GM11168 (cell line): ENCODE measurements around the gene SIVA1.
"Not testable (repeated sequence)": the region's sequence is repeated elsewhere in the genome, so short reads cannot be mapped to it uniquely, and the experiment has no call there.

Experiments used
- in situ Hi-C: fragments of 300-500 bp; cut with MboI; formaldehyde crosslinking; loops from one replicate; pipeline ENCODE4 v1.12.0; 2022; ENCODE audit warnings: low sequenced_read_pairs; ENCODE audit not compliant: unreplicated experiment

Gene SIVA1

GRCh38 chr14:104747876-104748275 lies 5.1 kb upstream of the SIVA1 start:
- in situ Hi-C loops = no loop called here

GRCh38 chr14:104749111-104749649 lies 3.8 kb upstream of the SIVA1 start:
- in situ Hi-C loops = no loop called here

DNA sequence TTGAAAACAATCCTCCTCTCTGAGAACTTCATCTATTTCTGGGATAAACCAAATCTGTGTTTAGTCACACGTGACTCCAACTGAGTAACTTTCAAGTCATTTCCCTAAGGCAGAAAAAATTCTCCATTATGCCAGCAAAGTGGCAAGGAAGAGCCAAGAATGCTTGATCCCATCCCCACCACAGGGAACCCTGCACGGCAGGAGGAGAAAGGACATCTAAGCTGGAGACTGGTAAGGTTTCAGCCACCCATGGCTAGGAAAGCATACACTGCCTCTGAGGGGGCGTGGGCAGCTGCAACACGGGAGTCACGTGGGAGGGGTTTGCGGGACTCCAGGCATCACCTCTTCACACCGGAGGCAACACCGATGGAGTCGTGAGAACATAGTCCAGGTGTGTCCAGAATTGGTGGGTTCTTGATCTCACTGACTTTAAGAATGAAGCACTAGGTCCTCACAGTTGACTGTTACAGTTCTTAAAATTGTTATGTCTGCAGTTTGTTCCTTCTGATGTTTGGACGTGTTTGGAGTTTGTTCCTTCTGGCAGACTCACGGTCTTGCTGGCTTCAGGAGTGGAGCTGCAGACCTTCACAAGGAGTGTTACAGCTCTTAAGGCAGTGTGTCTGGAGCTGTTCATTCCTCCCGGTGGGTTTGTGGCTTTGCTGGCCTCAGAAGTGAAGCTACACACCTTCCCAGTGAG lies 2.7 kb upstream of the SIVA1 start:
- in situ Hi-C loops = no loop called here

GRCh38 chr14:104750753-104751057 lies 2.2 kb upstream of the SIVA1 start:
- in situ Hi-C loops = not testable (repeated sequence)

DNA sequence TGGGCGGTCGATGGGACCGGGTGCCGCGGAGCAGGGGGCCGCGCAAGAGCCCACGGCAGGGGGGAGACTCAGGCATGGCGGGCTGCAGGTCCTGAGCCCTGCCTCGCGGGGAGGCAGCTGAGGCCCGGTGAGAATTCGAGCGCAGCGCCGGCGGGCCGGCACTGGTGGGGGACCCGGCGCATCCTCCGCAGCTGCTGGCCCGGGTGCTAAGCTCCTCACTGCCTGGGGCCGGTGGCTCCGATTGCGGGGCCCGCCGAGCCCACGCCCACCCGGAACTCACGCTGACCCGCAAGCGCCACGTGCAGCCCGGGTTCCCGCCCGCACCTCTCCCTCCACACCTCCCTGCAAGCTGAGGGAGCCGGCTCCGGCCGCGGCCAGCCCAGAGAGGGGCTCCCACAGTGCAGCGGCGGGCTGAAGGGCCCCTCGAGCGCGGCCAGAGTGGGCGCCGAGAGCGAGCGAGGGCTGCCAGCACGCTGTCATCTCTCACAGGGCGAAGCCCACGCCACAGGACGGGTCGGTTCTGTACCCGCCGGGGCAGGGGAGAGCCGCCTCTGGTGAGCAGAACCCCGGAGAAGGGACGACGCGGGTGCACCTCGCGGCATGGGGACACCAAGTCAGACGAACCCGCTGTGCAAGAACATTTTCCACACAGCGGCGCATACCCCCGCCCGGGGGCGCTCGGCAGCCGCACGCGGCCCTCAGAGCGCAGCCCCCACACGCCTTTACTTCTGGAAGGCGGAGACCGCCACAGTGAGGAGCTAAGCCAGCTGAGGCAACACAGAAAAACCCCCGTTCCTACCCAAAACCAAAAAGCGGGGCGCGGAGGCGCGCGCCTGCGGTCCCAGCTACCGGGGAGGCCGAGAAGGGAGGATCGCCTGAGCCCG lies 1.2 kb upstream of the SIVA1 start:
- in situ Hi-C loops = no loop called here

- in situ Hi-C loops = no loop called here
These were observed 568 bp upstream of the SIVA1 start for GRCh38 chr14:104752423-104752734.

- in situ Hi-C loops = no loop called here
These were observed 723 bp downstream of the SIVA1 start for GRCh38 chr14:104753528-104754212.

GRCh38 chr14:104754213-104754851 lies 1.4 kb downstream of the SIVA1 start:
- in situ Hi-C loops = no loop called here

GRCh38 chr14:104755621-104756020 lies 2.7 kb downstream of the SIVA1 start:
- in situ Hi-C loops = no loop called here

DNA sequence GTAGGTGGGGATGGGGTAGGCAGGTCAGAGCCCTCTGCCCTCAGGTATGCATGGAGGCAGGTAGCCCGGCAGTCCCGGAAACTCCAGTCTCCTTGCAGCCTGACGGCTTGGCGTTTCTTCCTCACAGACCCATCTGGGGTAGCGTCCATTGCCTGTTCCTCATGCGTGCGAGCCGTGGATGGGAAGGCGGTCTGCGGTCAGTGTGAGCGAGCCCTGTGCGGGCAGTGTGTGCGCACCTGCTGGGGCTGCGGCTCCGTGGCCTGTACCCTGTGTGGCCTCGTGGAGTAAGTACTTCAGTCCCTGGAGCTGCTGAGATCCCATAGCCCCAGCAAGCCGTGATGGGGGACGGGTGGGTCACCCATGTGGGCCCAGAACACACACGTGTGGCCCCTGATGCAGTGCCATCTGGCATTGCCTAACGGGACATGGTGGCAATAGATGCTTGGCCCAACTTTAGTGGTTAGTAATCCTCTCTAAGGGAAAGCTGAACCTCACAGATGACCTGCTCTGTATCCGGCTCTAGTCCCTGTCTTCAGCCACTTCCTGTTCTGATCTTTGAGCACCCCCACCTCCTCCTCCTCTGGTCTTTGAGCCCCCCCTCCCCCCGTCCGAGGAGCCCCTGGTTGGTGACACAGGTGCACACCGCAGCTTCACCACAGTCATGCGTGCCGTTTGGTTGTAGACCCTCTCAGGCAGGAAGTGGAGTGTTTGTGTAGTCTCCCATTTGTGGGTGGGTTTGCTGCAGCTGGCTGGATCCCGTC lies 3.7 kb downstream of the SIVA1 start:
- in situ Hi-C loops = no loop called here

DNA sequence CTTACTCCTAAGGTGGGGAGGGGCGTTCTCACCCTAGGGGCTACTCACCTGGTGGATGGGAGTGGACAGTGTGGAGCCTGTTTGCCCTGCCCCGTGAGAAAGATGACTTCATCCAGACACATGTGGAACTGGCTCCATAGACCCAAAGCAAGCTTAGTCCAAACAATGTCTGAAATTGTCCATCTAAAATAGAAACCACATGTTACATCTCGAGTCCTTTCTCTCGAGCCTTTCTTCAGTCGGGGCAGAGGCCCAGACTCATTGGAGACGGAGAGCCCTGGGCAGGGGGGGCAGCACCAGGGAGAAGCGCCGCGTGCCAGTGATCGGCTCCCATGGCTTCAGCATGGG lies 4.3 kb downstream of the SIVA1 start:
- in situ Hi-C loops = no loop called here

- in situ Hi-C loops = no loop called here
These were observed 4.9 kb downstream of the SIVA1 start for GRCh38 chr14:104757681-104758392.

- in situ Hi-C loops = no loop called here
These were observed 6.3 kb downstream of the SIVA1 start for GRCh38 chr14:104758981-104759969.

DNA sequence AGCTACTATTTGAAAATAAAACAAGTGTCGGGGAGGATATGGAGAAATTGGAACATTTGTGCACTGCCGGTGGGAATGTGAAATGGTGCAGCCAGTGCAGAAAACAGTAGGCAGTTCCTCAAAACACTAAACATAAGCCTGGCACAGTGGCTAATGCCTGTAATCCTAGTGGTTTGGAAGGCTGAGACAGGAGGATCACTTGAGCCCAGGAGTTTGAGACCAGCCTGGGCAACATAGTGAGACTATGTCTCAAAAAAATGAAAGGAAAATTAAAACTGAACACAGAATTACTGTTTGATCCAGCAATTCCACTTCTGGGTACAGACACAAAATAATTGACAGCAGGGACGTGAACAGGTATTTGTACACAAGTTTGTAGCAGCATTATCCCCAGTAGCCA lies 12.6 kb downstream of the SIVA1 start:
- in situ Hi-C loops = loop anchor here (5.0 kb wide), 1 partner anchor 57 kb away; no protein-coding TSS in a partner anchor

DNA sequence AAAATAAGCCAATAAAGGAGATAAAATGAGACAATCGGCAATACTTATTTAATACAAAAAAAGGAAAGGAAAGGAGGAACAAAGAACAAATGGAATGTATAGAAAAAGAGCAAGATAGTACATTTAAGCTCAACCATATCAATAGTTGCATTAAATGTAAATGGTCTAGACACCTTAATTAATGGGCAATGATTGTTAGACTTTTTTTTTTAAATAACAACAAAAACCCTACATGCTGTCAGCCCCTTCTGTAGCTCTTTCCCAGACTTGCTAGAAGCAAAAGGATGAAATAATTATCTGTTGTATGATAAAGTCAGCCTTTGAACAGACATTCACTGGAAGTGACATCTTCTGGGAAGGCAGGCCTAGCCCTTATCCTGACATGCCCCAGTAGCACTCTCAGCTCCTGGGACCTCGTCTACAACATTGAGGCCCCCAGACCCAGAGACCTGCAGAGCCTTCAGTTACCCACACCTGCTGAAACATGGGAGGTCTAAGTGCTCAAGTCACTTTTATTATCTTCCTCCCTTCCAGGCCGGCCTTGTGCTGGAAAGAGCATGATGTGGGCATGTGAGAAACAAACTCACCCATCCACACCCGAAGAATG lies 13.4 kb downstream of the SIVA1 start:
- in situ Hi-C loops = loop anchor here (5.0 kb wide), 1 partner anchor 56 kb away; no protein-coding TSS in a partner anchor

DNA sequence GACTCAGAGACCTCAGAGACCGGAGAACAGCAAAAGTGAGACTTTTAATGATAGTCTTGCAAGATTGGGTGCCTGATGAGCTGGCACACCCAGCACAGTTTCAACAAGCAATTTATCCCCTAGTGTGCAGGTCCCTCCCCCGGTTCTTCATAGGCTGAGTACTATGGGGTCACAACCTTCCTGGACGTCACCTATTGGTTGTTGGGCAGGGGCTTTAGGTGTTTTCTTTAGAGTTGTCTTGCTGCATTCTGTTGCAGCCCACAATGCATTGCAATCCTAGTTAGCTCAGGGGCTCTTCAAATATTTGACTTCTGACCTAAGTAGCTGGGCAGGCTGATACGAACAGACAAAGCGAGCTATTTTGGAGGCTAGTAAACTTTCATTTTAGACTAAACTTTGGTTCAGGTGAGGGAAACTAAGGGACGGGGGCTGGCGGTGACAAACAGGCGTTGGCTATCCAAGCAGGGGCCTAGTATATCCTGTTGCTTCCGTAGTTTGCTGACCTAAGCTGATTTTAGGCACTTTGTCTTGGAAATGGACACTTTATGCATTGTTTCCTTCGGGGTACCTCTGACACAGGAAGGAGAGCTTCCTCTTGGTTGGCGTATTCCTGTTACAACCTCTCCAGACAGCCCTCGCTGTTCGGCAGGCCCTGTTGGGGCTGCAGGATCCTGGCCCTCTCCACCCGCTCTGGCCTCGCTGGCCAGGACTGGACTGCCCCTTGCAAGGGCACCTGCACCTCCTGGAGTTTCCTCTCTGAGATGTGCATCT lies 14.1 kb downstream of the SIVA1 start:
- in situ Hi-C loops = loop anchor here (5.0 kb wide), 1 partner anchor 55 kb away; no protein-coding TSS in a partner anchor

- in situ Hi-C loops = loop anchor here (5.0 kb wide), 1 partner anchor 55 kb away; no protein-coding TSS in a partner anchor
These were observed 14.6 kb downstream of the SIVA1 start for GRCh38 chr14:104767634-104767918.
